GOT3 (cell line): Measurements from ENCODE around the gene C17orf75.
A peak's percentile ranks its signal among the peaks of the same experiment; 100 is the strongest.
"Not testable (repeated sequence)": the region's sequence is repeated elsewhere in the genome, so short reads cannot be mapped to it uniquely, and the experiment has no call there.

Source experiments
- DNase-seq: peaks from one replicate; lab custom pipeline; 2025; ENCODE audit warnings: mixed read lengths; lab: John Stamatoyannopoulos, UW

Gene C17orf75

DNA sequence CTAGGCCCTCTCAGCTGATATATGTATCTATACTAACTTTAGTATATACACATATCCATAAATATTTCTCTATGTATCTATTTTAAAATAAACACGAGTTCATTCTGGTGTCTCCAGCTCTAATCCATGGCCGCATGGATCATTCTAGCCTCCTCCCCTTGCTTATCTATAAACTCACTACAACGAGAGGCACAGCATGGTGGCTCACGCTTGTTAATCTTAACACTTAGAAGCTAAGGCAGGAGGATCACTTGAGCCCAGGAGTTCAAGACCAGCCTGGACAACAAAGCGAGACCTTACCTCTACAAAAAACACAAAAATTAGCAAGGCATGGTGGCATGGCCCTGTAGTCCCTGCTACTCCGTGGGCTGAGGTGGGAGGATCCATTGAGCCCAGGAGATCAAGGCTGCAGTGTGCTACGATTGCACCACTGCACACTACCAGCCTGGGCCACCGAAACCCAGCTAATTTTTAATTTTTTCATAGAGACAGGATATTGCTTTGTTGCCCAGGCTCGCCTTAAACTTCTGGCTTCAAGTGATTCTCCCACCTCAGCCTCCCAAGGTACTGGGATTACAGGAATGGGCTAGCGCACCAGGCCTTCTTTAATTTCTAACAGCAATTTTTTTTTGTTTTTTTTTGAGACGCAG is 4.1 kb upstream of the C17orf75 start:
- no peak for DNase-seq

DNA sequence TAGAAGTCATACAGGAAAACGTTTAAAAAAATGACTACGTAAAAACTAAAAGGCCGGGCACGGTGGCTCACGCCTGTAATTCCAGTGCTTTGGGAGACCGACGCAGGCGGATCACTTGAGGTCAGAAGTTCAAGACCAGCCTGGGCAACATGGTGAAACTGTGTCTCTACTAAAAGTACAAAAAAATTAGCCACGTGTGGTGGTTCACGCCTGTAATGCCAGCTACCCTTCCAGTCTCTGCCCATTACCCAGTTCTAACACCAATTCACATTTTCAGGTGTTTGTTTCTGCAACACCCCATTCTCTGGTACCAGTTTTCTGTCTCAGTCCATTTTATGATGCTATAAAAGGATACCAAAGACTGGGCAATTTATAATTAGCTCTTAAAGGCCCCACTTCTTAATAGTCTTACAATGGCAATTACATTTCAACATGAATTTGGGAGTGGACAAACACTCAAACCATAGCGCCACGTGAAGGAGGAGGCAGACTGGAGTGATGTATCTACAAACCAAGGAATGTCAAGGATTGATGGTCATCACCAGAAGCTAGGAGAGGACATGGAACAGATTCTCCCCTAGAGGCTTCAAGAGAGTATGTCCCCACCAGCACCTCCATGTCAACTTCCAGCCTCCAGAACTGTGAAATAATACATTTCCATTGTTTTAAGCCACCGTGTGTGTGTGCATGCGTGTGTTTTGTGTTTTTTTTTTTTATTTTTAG is 791 bp upstream of the C17orf75 start:
- no peak for DNase-seq

DNA sequence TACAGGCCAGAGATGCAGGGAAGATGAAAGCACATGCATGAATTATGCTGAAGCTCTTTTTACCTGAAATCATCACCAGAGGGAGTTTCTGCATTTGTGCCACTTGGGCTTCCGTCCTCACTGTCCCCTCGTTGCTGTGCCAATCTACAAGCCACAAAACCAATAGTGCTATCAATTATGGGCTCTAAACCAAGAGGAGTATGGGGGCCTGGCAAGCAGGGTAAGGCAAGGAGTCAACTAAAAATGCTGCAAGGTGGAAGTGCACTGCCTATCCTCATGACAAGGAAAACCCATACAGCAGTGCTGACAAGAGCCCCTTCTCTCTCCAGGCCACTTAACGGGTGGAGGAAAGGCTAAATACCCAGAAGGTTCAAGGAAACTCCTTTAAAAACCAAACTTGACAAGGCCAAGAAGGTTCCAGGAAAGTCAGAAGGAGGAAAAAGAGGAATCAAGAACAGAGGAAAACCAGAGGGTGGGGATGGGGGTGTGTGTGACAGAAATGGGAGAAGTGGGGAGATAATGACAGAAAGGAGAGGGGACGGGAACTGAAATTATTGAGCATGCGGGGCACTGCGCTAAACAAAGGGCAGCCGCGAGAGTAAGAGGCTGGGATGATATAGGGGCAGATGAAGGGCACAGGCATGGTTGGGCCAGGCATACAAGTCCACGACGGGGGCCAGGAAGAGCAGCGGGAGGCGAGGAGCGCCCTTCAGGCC is 674 bp downstream of the C17orf75 start:
- no peak for DNase-seq

DNA sequence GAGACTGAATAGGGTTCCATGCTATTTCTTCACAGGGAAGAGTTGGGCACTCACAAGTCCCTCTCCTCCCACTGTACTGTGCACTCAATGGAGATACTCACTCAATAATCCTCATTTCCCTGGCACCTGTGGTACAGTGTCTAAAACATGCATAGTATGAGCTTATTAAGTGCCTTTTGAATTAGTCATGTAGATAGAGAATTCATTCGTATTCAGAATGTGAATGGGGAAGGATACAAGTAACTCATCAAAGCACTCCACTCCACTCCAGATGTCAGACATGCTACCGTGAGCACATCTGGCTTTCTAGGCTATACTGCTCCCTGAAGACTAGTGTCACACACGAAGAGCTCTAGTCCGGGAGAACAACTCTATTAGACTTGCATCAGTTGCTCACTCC is 6.3 kb downstream of the C17orf75 start:
- no peak for DNase-seq

DNA sequence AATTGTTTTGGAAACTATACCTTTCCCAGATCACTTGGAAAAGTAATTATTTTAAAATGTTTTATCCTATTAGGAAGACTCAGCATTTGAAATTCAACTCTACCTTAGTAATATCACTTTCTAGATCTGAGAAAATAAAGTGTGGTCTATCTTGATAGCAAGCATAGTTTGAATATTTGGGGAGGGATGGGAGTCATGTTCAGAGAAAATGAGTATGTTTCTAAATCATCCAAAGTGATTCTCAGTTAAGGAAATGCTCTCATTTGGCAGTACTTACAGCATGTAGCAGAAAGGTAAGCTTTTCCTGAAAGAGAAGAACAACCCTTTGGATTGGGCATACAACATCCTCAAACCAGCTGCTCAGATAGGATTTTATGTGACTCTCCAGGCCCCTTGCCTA is 6.9 kb downstream of the C17orf75 start:
- no peak for DNase-seq

DNA sequence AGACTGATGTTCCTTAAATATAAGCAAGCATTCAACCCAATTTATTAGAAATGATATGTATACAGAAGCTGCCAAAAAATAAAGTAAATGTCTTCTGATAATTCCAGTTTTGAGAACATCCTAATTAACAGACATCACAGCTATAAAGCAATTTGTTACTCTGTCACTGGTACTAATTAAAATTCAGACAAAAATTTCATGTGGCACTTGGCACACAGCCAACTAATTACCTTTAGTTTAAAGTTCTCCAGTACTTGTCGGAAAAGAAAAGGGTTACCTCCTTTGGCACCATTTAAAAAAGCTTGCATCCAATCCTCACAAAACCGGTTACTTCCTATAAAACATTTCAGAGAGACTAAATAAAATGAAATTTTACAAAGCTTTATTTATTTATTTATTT is 8.8 kb downstream of the C17orf75 start:
- DNase-seq = no peak

DNA sequence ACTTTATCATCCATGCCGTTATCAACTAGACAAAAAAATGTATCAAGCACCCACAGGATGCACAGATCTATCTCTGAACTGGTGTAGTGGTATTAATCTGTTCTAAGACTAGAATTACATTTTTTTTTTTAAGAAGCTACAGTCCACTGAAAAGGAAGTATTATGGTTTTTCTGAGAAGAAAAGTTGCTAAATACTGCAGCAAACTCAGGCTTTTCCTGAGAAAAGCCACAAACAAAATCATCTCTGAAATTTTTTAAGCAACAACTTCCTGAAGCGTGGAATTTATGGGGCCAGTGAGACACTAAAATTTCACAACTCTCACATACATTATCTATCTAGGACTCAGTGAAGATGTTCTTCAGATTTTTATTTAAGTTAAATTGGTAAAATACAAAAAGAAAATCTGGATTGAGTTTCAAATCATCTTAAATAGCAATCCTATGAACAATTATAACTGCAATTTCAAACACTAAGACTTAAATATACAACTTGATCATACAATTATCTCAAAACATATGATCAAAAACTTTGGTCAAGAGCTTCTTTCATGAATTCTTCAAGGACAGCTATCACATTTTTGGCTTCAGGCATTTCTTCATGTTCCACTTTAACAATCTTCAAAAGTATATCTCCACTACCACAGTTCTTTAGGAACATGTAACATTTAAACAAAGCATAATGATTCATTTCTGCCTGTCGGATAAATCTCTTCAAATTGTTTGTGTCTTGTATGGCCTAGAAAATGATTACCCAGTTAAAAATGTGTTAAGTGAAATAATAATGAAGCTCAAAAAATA is 10.5 kb downstream of the C17orf75 start:
- DNase-seq = no peak

DNA sequence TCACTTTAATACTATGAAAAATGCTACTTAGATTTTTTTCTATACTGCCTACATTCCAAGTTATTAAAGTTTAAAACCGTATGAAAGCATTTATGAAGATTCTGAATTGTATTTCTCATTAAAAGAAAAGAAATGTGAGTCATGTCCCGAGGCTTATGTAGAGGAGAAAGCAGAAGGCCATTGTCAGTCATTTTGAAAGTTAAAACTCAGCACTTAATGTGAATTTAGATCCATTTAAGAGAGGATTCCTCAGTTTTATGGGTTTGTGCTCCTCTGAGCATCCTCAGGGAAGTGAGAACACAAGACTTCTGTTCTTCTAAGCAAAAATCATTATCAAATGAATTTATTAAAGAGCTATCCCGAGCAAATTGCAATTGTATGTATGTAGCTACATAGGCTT is 11.8 kb downstream of the C17orf75 start:
- DNase-seq = no peak

DNA sequence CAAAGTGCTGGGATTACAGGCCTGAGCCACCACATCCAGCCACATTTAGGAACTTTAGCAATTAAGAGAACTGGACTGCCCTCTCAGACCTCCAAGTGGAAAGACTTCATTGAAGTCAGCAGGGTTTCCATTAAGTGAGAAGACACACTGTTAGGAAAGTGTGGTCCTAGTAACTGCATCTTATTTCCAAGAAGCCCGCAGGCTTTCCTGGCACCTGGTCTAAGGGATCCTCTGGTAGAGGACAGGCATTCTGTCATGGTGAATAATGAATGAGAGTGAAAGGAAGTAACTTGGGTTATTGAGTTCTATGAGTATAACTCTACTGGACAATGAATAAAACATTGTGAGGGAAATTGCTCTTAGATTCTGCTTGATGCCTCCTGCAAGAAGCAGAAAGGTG is 14.1 kb downstream of the C17orf75 start:
- DNase-seq = no peak

DNA sequence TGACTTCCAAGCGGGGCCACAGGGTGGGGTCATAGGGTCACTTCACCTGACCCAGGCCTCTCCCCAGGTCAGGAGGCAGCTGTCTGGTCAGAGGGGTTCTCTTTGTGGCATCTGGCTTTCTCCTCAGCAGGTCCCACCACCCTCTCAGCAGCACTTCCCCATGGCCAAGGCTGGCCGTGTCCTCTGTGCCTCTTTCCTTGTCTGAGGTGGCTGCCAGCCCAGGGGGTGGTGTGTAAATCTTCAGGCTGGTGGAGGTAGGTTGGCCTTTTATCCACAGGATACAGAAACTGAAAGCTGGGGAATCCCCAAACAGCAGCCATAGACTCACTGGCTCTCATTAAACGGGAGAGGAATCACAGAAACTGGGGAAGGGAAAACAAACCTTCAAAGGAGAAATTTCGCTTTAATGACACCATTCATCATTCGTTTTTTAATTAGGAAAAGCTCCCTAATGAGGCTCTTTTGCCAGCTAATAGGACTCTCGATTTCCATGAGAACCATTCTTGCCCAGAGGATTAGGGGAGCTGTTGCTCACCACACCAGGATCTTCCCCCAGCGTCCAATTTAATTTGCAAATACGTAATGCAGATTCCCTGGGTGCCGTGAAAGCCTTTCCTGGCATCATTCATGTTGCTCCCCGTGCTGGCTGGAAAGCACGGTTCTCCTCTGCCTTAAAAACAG is 18.0 kb downstream of the C17orf75 start:
- no peak for DNase-seq

DNA sequence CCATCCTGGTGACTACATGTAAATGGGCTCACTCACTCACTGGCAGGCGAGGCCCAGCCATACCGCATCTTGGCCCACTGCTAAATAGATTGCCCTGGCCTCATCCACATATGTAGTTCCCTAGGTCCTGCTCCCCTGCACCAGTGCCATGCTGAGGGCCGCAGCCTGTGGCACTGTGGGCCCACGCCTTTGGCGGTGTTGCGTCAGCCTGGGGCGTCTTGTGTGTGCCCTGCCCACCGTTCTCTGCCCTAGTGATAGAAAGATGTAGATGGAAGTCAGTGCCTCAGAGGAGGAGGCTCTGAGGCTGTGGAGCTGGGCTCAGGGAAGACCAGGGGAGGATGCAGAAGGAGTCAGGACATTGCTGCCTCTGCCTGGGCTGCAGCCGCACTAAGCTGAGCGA is 18.9 kb downstream of the C17orf75 start:
- no peak for DNase-seq

DNA sequence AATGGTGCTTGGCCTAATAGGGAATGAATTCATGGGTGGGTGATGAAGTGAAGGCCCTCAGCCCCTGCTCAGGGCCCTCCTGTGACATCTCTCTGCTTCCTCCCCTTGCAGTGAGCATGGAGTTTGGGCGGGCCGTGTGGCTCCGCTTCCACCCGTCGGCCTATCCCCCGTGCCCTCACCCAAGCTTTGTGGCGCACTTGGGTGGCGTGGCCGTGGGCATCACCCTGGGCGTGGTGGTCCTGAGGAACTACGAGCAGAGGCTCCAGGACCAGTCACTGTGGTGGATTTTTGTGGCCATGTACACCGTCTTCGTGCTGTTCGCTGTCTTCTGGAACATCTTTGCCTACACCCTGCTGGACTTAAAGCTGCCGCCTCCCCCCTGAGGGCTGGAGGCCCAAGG is 21.1 kb downstream of the C17orf75 start:
- DNase-seq = no peak

DNA sequence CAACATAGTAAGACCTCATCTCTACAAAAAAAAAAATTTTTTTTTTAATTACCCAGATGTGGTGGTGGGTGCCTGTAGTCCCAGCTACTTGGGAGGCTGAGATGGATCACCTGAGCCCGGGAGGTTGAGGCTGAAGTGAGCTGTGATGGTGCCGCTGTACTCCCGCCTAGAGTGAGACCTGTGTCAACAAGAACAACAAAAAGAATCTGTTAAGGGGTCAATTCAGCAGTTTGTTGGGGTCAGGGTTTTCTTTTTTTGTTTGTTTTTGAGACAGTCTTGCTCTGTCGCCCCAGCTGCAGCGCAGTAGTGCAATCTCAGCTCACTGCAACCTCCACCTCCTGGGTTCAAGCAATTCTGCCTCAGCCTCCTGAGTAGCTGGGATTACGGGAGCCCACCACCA is 21.9 kb downstream of the C17orf75 start:
- not testable (repeated sequence) for DNase-seq

DNA sequence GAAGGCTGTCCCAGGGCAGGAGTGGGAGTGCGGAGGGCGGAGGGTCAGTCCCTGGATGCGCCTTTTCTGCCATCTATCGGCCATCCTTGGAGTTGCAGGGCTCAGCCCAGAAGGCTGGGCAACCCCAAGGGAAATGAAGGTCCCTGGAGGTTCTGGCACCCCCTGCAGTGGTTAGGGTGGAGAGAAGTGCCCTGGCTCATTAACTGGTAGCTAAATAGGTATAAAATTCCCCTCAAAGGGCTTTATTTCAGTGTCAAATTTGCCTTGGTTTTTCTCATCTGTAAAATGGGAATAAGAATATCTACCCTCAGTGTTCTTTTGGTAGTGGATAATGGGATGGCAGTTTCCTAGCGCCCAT is 22.4 kb downstream of the C17orf75 start:
- peak; percentile 43 for DNase-seq

DNA sequence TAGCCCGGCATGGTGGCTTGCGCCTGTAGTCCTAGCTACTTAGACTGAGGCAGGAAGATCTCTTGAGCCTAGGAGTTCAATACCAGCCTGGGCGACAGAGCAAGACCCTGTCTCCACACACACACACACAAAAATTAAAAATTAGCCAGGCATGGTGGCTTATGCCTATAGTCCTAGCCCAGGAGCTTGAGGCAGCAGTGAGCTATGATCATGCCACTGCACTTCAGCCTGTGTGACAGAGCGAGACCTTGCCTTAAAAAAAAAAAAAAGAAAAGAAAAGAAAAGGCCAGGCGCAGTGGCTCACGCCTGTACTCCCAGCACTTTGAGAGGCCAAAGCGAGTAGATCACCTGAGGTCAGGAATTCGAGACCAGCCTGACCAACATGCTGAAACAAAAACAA is 23.9 kb downstream of the C17orf75 start:
- DNase-seq = no peak

DNA sequence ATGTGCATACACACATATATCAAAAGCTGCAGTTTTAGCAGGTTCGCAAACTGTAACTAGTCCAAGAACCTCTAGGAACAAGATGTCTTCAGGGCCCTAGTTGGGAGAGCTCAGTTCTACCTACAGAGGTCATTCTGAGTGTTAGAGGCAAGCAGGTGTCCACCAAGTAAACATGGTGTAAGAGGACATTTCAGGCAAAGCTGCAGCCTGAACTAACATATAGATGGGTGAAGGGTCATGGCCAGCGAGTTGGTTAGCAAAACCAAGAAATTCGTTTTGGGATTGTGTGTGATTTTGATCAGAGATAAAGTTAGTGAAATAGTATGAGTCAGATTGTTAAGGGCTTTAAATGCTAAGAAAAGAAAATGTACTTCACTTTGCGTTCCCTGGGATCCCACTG is 24.6 kb downstream of the C17orf75 start:
- DNase-seq = no peak

DNA sequence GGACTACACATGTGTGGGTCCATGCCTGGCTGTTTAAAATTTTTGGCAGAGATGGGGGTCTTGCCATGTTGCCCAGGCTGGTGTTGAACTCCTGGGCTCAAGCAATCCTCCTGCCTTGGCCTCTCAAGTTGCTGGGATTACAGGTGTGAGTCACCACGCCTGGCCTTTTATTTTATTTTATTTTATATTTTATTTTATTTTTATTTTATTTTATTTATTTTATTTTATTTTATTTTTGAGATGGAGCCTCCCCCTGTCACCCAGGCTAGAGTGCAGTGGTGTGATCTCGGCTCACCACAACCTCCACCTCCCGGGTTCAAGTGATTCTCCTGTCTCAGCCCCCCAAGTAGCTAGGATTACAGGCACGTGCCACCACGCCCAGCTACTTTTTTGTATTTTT is 25.3 kb downstream of the C17orf75 start:
- DNase-seq = not testable (repeated sequence)

DNA sequence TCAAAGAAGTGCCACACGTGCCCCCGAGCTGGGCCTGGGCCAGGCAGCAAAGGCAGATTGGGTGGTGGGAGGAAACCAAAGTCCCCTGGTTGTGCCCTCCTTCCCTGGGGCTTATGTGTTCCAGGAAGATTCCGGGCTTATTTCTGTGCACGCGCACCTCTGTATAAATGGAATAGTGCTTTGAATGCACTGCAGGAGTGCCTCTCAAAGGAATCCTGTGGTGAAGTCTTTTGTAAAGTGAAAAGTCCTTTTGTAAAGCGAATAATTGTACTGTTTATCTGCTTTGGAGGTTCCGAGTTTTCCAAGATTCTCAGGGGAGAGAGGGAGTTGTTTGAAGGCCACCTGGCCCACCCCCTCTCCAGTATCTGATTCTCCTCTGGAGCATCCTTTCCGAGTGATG is 26.8 kb downstream of the C17orf75 start:
- DNase-seq = no peak

DNA sequence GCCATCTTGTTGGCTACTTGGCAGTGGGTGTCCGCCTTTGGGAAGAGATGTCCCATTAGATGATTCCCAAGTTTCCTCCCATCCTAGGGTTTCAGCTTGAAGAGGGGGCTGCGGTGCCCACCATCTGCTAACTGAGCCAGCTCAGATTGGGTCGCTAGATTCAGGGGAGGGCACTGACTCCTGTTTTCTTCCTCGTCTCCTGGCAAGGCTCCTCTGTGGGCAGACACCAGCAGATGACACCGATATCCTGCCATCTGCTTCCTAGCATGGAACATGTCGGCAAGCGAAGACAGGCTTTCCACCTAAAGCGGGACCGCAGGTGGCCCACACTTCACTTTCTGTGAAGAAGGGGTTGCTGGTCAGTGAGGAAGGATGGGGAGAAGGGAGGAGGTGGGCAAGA is 27.3 kb downstream of the C17orf75 start:
- no peak for DNase-seq

DNA sequence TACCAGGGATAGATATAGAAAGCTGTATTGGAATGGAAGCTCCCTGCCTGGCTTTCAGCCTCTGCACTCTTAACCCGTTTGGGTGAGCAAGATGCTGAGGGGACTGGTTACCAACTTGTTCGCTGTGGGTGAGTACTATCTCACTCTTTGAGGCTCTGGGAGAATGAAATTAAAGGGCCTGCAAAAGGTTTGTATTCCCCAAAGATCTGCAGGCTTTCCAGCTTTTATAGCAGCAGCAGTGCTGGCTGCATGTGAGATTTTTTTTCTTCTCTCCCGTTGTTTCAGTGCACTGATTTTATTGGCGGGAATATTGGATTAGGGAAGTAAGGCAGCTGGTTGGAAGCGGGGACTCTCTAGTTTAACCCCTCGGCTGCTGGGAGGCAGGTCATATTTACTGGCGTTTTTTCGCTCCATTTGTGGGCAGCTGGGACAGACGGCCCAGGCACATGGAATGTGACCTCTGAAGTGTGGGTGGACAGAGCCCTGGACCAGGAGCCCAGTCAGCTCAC is 30.9 kb downstream of the C17orf75 start:
- DNase-seq = no peak

DNA sequence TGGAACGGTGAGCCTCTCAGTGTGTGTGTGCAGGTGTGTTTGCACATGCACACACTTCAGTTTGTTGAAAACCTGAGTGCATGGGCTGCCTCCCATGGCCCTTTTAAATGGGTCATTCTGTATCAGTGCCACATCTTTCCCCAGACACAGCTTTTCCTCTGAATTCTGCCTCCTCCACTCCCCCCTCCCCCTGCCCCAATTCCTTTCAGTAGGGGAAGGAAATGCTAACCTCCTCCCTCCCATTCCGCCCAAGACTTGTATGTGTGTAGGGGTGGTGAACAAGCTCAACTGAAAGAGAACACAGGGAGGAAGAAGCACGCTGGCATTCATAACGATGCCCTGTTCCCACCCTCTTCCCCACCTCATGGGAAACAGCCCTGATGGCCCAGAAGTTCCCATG is 34.3 kb downstream of the C17orf75 start:
- no peak for DNase-seq

DNA sequence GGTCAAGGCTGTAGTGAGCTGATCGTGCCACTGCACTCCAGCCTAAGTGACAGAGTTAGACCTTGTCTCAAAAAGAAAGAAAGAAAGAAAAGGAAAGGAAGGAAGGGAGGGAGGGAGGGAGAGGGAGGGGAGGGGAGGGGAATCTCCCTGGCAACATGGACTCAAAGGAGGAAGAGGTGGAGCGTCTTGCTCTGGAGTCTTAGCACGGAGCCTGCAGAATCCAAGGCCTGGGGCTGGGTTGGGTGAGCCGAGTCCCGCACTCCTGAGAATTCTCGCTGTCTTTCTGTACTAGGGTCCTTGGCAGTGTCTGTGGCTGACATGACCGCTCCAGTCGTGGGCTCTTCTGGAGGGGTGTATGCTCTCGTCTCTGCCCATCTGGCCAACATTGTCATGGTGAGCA is 36.9 kb downstream of the C17orf75 start:
- DNase-seq = no peak
